Measurements from ENCODE around the gene CLIC1. TPM values are rescaled to one million over a fixed set of nuclear protein-coding genes. Genes with fewer than 3 reads are reported as not detected.
A peak's percentile ranks its signal among the peaks of the same experiment; 100 is the strongest.

CLIC1 gene
- total RNA-seq, 1 donor from 2014 or later, result 286 TPM

GRCh38 chr6:31702819-31703716 lies 33.3 kb downstream of the CLIC1 start, which contains the start of gene ABHD16A:
ABHD16A (minus strand) TSS chr6:31703324; CDS start chr6:31703281, 43 bp downstream.
- TF ChIP-seq CTCF (IDR thresholded peaks at IDR 0.05), result no peak
- peak within 1 kb of the TSS; percentile 83 for H3K4me3 ChIP-seq
- intact Hi-C loops (cut with DNase I), result no loop called here
- peaks cover 26% of the 10 kb centered on the region for H3K36me3 ChIP-seq
- DNase-seq, result peak; percentile 100
- H3K4me1 ChIP-seq, result peaks cover 17% of the 10 kb centered on the region
- peak; percentile 98 for ATAC-seq
- no peaks in the 10 kb centered on the region for H3K27me3 ChIP-seq
- H3K27ac ChIP-seq, result peak within 1 kb of the TSS; percentile 97
- no peaks in the 10 kb centered on the region for H3K9me3 ChIP-seq

- H3K4me3 ChIP-seq, result peak overlapping the region; percentile 83
- intact Hi-C loops (cut with DNase I), result no loop called here
- H3K4me1 ChIP-seq, result peaks cover 17% of the 10 kb centered on the region
- H3K27me3 ChIP-seq, result no peaks in the 10 kb centered on the region
- peak overlapping the region; percentile 97 for H3K27ac ChIP-seq
- ATAC-seq (peak; percentile 1), DNase-seq (no peak)
- TF ChIP-seq CTCF (IDR thresholded peaks at IDR 0.05), result no peak
- H3K36me3 ChIP-seq, result peaks cover 31% of the 10 kb centered on the region
- no peaks in the 10 kb centered on the region for H3K9me3 ChIP-seq
Observed at GRCh38 chr6:31702405-31702818, 33.9 kb downstream of the CLIC1 start.

GRCh38 chr6:31701666-31702404 lies 34.5 kb downstream of the CLIC1 start:
- Histone ChIP-seq H3K36me3 (peaks cover 34% of the 10 kb centered on the region), H3K27me3 (no peaks in the 10 kb centered on the region), H3K9me3 (no peaks in the 10 kb centered on the region), H3K4me3 (peak overlapping the region; percentile 83), H3K27ac (peak overlapping the region; percentile 97), H3K4me1 (peaks cover 17% of the 10 kb centered on the region)
- ATAC-seq (no peak), DNase-seq (no peak)
- TF ChIP-seq CTCF (IDR thresholded peaks at IDR 0.05), result no peak
- intact Hi-C loops (cut with DNase I), result no loop called here

GRCh38 chr6:31700740-31701401 lies 35.5 kb downstream of the CLIC1 start:
- H3K36me3 ChIP-seq, result peaks cover 44% of the 10 kb centered on the region
- TF ChIP-seq CTCF (IDR thresholded peaks at IDR 0.05), result no peak
- peaks cover 17% of the 10 kb centered on the region for H3K4me1 ChIP-seq
- H3K27ac ChIP-seq, result no peak overlapping the region
- intact Hi-C loops (cut with DNase I), result no loop called here
- no peaks in the 10 kb centered on the region for H3K9me3 ChIP-seq
- ATAC-seq, result no peak
- H3K4me3 ChIP-seq, result no peak overlapping the region
- no peaks in the 10 kb centered on the region for H3K27me3 ChIP-seq
- no peak for DNase-seq

- intact Hi-C loops (cut with DNase I), result loop anchor here (10.0 kb wide), 1 partner anchor 137 kb away; no protein-coding TSS in a partner anchor
- TF ChIP-seq CTCF (IDR thresholded peaks at IDR 0.05), result no peak
- H3K9me3 ChIP-seq, result no peaks in the 10 kb centered on the region
- peaks cover 77% of the 10 kb centered on the region for H3K36me3 ChIP-seq
- H3K4me1 ChIP-seq, result peaks cover 17% of the 10 kb centered on the region
- H3K27me3 ChIP-seq, result no peaks in the 10 kb centered on the region
- ATAC-seq (no peak), DNase-seq (no peak)
- no peak overlapping the region for H3K4me3 ChIP-seq
- H3K27ac ChIP-seq, result no peak overlapping the region
Observed at GRCh38 chr6:31697555-31697954, 38.8 kb downstream of the CLIC1 start.
